ENCODE results near the gene SORCS2.

DNA sequence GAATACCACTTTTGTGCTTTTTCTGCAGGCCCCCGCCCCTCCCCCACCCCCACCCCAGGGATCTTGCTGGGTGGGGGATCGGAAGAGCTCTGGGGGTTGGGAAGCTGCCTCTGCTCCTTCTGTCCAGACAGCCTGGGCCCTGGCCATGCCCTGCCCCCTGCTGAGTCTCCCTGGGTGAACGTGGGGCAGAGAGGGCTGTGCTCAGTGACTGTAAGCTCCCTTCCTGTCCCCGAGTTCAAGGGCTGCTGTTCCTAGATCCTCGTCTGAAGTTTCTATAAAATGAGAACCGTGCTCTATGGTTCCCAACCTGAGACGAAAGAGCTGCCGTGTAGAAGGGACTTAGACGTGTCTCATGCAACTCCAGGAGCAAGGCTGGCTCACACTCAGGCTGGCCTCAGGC is 105.0 kb downstream of the SORCS2 start:
- TF ChIP-seq, protein P1, sequence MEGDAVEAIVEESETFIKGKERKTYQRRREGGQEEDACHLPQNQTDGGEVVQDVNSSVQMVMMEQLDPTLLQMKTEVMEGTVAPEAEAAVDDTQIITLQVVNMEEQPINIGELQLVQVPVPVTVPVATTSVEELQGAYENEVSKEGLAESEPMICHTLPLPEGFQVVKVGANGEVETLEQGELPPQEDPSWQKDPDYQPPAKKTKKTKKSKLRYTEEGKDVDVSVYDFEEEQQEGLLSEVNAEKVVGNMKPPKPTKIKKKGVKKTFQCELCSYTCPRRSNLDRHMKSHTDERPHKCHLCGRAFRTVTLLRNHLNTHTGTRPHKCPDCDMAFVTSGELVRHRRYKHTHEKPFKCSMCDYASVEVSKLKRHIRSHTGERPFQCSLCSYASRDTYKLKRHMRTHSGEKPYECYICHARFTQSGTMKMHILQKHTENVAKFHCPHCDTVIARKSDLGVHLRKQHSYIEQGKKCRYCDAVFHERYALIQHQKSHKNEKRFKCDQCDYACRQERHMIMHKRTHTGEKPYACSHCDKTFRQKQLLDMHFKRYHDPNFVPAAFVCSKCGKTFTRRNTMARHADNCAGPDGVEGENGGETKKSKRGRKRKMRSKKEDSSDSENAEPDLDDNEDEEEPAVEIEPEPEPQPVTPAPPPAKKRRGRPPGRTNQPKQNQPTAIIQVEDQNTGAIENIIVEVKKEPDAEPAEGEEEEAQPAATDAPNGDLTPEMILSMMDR (IDR thresholded peaks at IDR 0.05), result no peak
- TF ChIP-seq POLR2A (IDR thresholded peaks at IDR 0.05), result no peak

Data from esophagus squamous epithelium (tissue), 4 donors.